H1 (cell line): ENCODE data around the gene SETD1B. TPM values are rescaled to one million over a fixed set of nuclear protein-coding genes. Genes with fewer than 3 reads are reported as not detected.

Source experiments
- ATF3 ChIP-seq: IDR thresholded peaks from 2 replicates; pipeline ENCODE4 v1.6.1; 2011; ENCODE audit warnings: low read depth, mild to moderate bottlenecking, low read length; ENCODE audit not compliant: insufficient read depth
- EP300 ChIP-seq, 2 experiments: IDR thresholded peaks; 1 replicate in 1 of 2; 2 replicates in 1 of 2; pipeline ENCODE4 v1.6.1; 2011 to 2012; ENCODE audit warnings: low read depth in 2 of 2, low read length in 2 of 2, mild to moderate bottlenecking in 2 of 2, borderline replicate concordance in 1 of 2, inconsistent platforms in 1 of 2, moderate library complexity in 1 of 2
- JUND ChIP-seq: IDR thresholded peaks from 2 replicates; pipeline ENCODE4 v1.6.1; 2011; ENCODE audit warnings: mild to moderate bottlenecking, improper control_type of control experiment, low read length
- polyA plus RNA-seq, 7 experiments: library from polyadenylated mRNA; depleted of rRNA in 3 of 7; stranded (reverse) in 5 of 7; unstranded in 2 of 7; fragments of >200 nt in 5 of 7; fragments of 200-250 nt in 2 of 7; gene quantifications; 1 replicate in 5 of 7; 2 replicates in 1 of 7; 4 replicates in 1 of 7; pipeline versions ENCODE4 v1.2.1 to v1.2.3, GENCODE V29; 2011 to 2013; ENCODE audit warnings: missing spikeins in 2 of 7, mixed read lengths in 2 of 7
- total RNA-seq: library from RNA; stranded (reverse); fragmentation: NEBNext Ultra II Directional; extraction: Animal tissue kit (Norgen Biotek cat#: 25700); gene quantifications from 2 replicates; pipeline ENCODE4 v1.2.1, GENCODE V29; 2021

Gene SETD1B
- total and polyA plus RNA-seq, 2 of the 8 experiments (the other 6 are each of a cell fraction or from before 2014, with no cell fraction given) = 1.3 to 17.7 TPM

DNA sequence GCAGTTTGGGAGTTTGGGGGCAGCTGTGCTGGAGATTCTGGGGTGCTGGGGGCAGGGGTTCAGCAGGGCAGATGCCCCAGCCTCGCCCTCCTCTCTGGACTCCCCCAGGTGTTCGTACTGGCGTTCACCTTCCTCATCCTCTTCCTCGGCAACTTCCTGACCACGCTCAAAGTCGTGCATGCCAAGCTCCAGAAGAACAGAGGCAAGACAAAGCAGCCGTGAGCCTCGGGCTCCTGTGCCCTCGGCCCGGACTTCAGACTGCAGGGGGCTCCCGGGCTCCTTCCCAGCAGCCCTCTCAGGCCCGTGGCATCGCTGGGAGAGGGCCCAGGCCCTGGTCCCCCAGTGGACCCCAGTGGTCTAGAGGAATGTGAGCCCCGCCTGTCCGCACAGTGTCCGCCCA lies 28.3 kb upstream of the SETD1B start (continued):
- TF ChIP-seq ATF3 = no peak
- TF ChIP-seq JUND = no peak
- TF ChIP-seq EP300 (IDR thresholded peaks at IDR 0.05; ENCODE audit: borderline replicate concordance in 1 of 2, low read depth in 2 of 2, low read length in 2 of 2) = no peak
